ENCODE data around the gene CSTF3. TPM values are rescaled to one million over a fixed set of nuclear protein-coding genes. Genes with fewer than 3 reads are reported as not detected.

Gene CSTF3
- total RNA-seq, 2 experiments from 2014 or later: 31.9 to 55.7 TPM

GRCh38 chr11:33064033-33064825 lies 97.1 kb downstream of the CSTF3 start:
- no peaks in the 10 kb centered on the region for H4K20me1 ChIP-seq (ENCODE audit: insufficient read depth, low read length)
- H3K79me2 ChIP-seq (ENCODE audit: insufficient read depth, low read depth, low read length): no peaks in the 10 kb centered on the region
- H2AFZ ChIP-seq (ENCODE audit: low read length): no peak overlapping the region
- DNase-seq (ENCODE audit: low spot score): no peak
- ChIA-PET CTCF (ENCODE audit: unreplicated experiment) (no interaction called here), POLR2A (interaction anchor here (0.7 to 2.1 kb wide), 2 partner anchors 21 to 25 kb away, joined by 3 to 6 read pairs; partner anchors contain the start of gene TCP11L1)
- H3K36me3 ChIP-seq (ENCODE audit: insufficient read depth, low read length): peaks cover 66% of the 10 kb centered on the region
- no peak overlapping the region for H3K4me2 ChIP-seq (ENCODE audit: low read length)
- peaks cover 8% of the 10 kb centered on the region for H3K4me1 ChIP-seq (ENCODE audit: insufficient read depth, low read length, poor library complexity, severe bottlenecking)
- no peak overlapping the region for H3K27ac ChIP-seq (ENCODE audit: low read depth, low read length, poor library complexity, severe bottlenecking)
- H3K9me2 ChIP-seq (ENCODE audit: insufficient read depth, low read length): no peaks in the 10 kb centered on the region
- no peak overlapping the region for H3K4me3 ChIP-seq (ENCODE audit: low read depth, low read length, poor library complexity, severe bottlenecking)
- no peaks in the 10 kb centered on the region for H3K9me3 ChIP-seq (ENCODE audit: low read length)
- intact Hi-C loops (cut with micrococcal nuclease; ENCODE audit: unreplicated experiment): loop anchor here (2.0 kb wide), 1 partner anchor 255 kb away; no protein-coding TSS in a partner anchor
- no peak for TF ChIP-seq EZH2phosphoT487 (IDR thresholded peaks at IDR 0.05; ENCODE audit: borderline replicate concordance, low read depth, low read length)
- no peak for TF ChIP-seq CTCF (conservative IDR thresholded peaks at IDR 0.05; ENCODE audit: low read length)
- no TSS peak for BruUV-seq (replicated peaks)

DNA sequence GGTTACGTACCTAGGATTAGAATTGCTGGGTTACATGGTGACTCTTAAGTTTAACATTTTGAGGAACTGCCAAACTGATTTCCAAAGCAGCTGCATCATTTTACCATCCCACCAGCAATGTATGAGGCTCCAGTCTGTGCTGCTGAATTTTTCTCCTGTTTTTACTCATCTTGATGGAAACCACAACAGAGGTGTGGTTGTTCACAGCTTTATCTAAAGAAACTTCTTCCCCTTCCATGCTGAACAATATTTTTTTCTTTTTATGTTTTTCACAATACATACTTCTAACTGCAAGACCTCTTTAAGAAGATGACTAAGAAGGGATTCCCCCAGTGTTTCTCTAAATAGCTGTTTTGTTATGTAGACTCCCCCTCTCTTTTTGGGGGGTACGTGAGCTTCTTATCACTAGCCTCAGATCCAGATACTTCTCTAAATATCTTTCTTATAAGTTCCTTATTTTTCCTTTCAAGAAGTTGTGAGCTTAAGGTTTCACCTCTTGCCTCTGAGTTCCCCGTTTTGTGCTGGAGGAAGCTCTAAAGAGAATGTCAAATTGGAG lies 97.9 kb downstream of the CSTF3 start:
- POLR2A ChIA-PET: interaction anchor here (0.7 to 2.1 kb wide), 3 partner anchors 13 to 24 kb away, joined by 3 to 6 read pairs (median 3); partner anchors contain the start of gene TCP11L1
- TF ChIP-seq CTCF (conservative IDR thresholded peaks at IDR 0.05; ENCODE audit: low read length) (no peak), EZH2phosphoT487 (IDR thresholded peaks at IDR 0.05; ENCODE audit: borderline replicate concordance, low read depth, low read length) (no peak)
- no peak for DNase-seq (ENCODE audit: low spot score)
- H2AFZ ChIP-seq (ENCODE audit: low read length): no peak overlapping the region
- H3K27ac ChIP-seq (ENCODE audit: low read depth, low read length, poor library complexity, severe bottlenecking): no peak overlapping the region
- H3K79me2 ChIP-seq (ENCODE audit: insufficient read depth, low read depth, low read length): no peaks in the 10 kb centered on the region
- no peak overlapping the region for H3K4me3 ChIP-seq (ENCODE audit: low read depth, low read length, poor library complexity, severe bottlenecking)
- H3K4me2 ChIP-seq (ENCODE audit: low read length): no peak overlapping the region
- peaks cover 67% of the 10 kb centered on the region for H3K36me3 ChIP-seq (ENCODE audit: insufficient read depth, low read length)
- no peaks in the 10 kb centered on the region for H4K20me1 ChIP-seq (ENCODE audit: insufficient read depth, low read length)
- BruUV-seq (replicated peaks): no TSS peak
- H3K4me1 ChIP-seq (ENCODE audit: insufficient read depth, low read length, poor library complexity, severe bottlenecking): peaks cover 8% of the 10 kb centered on the region
- no peaks in the 10 kb centered on the region for H3K9me2 ChIP-seq (ENCODE audit: insufficient read depth, low read length)
- intact Hi-C loops (cut with micrococcal nuclease; ENCODE audit: unreplicated experiment): no loop called here
- CTCF ChIA-PET (ENCODE audit: unreplicated experiment): no interaction called here
- no peaks in the 10 kb centered on the region for H3K9me3 ChIP-seq (ENCODE audit: low read length)

DNA sequence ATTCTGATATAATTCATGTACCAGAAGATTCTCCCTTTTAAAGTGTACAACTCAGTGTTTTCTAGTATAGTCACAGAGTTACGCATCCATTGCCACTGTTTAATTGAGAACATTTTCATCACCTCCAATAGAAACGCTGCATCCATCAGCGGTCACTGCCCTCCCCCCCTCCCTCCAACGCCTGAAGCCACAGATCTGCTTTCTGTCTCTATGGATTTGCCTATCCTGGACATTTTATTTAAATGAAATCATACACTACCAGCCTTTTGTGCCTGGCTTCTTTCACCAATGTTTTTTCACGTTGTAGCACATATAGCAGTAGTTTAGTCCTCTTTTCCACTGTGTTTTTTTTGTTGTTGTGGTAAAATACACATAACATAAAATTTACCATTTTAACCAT lies 99.1 kb downstream of the CSTF3 start:
- no peaks in the 10 kb centered on the region for H3K9me3 ChIP-seq (ENCODE audit: low read length)
- H3K4me2 ChIP-seq (ENCODE audit: low read length): no peak overlapping the region
- ChIA-PET CTCF (ENCODE audit: unreplicated experiment) (no interaction called here), POLR2A (interaction anchor here (0.6 to 2.0 kb wide), 3 partner anchors 14 to 118 kb away, joined by 3 to 8 read pairs (median 4); no protein-coding TSS in a partner anchor)
- no peak overlapping the region for H3K27ac ChIP-seq (ENCODE audit: low read depth, low read length, poor library complexity, severe bottlenecking)
- TF ChIP-seq EZH2phosphoT487 (IDR thresholded peaks at IDR 0.05; ENCODE audit: borderline replicate concordance, low read depth, low read length): no peak
- no peak for TF ChIP-seq CTCF (conservative IDR thresholded peaks at IDR 0.05; ENCODE audit: low read length)
- BruUV-seq (replicated peaks): no TSS peak
- no peaks in the 10 kb centered on the region for H4K20me1 ChIP-seq (ENCODE audit: insufficient read depth, low read length)
- no peaks in the 10 kb centered on the region for H3K9me2 ChIP-seq (ENCODE audit: insufficient read depth, low read length)
- H3K79me2 ChIP-seq (ENCODE audit: insufficient read depth, low read depth, low read length): no peaks in the 10 kb centered on the region
- no peak overlapping the region for H3K4me3 ChIP-seq (ENCODE audit: low read depth, low read length, poor library complexity, severe bottlenecking)
- peaks cover 8% of the 10 kb centered on the region for H3K4me1 ChIP-seq (ENCODE audit: insufficient read depth, low read length, poor library complexity, severe bottlenecking)
- no peak overlapping the region for H2AFZ ChIP-seq (ENCODE audit: low read length)
- DNase-seq (ENCODE audit: low spot score): no peak
- H3K36me3 ChIP-seq (ENCODE audit: insufficient read depth, low read length): peaks cover 74% of the 10 kb centered on the region
- intact Hi-C loops (cut with micrococcal nuclease; ENCODE audit: unreplicated experiment): no loop called here

Data from OCI-LY7 (cell line).